HepG2 (cell line): ENCODE data around the gene NUDT17. TPM values are rescaled to one million over a fixed set of nuclear protein-coding genes. Genes with fewer than 3 reads are reported as not detected.
"Not testable (repeated sequence)": the region's sequence is repeated elsewhere in the genome, so short reads cannot be mapped to it uniquely, and the experiment has no call there.

Source experiments
- ATAC-seq: fragments of 200-7000 bp; cut with Tn5 transposase; 3 replicates; pipeline ENCODE4 v1.9.1; 2020; ENCODE audit warnings: mild to moderate bottlenecking, moderate library complexity
- BruUV-seq: library from RNA; stranded (reverse); fragments of 400-500 nt; replicated peaks from 2 replicates; lab custom pipeline; 2021; lab: Mats Ljungman, UMichigan
- CTCF ChIA-PET: fragments of 300-600 bp; formaldehyde crosslinking; extraction: SDS; loops from one replicate; lab custom pipeline; 2021; ENCODE audit warnings: low total read pairs, inconsistent platforms, low intra/inter-chr PET ratio; lab: Yijun Ruan, JAX
- POLR2A ChIA-PET: fragments of 350-600 bp; sonication (Branson Sonifier 250); formaldehyde crosslinking; loops from one replicate; lab custom pipeline; 2020; ENCODE audit warnings: antibody characterized with exemption, inconsistent platforms; lab: Yijun Ruan, JAX
- DNase-seq: peaks from one replicate; pipeline ENCODE4 v3.0.0-alpha.2; 2015; ENCODE audit warnings: low spot score
- FAIRE-seq: peaks from 3 replicates; lab custom pipeline; 2011; peaks lifted over from hg19 to GRCh38; lab: Jason Lieb, UNC
- H2AFZ ChIP-seq: one replicate; pipeline ENCODE4 v1.6.1; 2011; ENCODE audit warnings: low read length, inconsistent platforms
- H3K27ac ChIP-seq: fragments of 300-600 bp; 3 replicates; pipeline ENCODE4 v1.8.0; 2011; ENCODE audit warnings: mixed run types, mild to moderate bottlenecking, mixed read lengths, low read length, inconsistent platforms; ENCODE audit not compliant: insufficient read depth; ENCODE audit errors: extremely low read length
- H3K27me3 ChIP-seq, 2 experiments: fragments of 200-600 bp in 1 of 2; 2 replicates in 1 of 2; 3 replicates in 1 of 2; pipeline versions ENCODE4 v1.6.0 to v1.8.0; 2011; ENCODE audit warnings: low read length in 2 of 2, mild to moderate bottlenecking in 2 of 2, moderate library complexity in 2 of 2, inconsistent platforms in 1 of 2; ENCODE audit not compliant: insufficient read depth in 2 of 2, control insufficient read depth in 1 of 2
- H3K36me3 ChIP-seq, 2 experiments: fragments of 200-600 bp in 1 of 2; replicated peaks in 1 of 2; 2 replicates in 1 of 2; 3 replicates in 1 of 2; pipeline versions ENCODE4 v1.5.1 to v1.8.0; 2011; ENCODE audit warnings: low read length in 2 of 2, inconsistent platforms in 1 of 2; ENCODE audit not compliant: insufficient read depth in 2 of 2, control insufficient read depth in 1 of 2
- H3K4me1 ChIP-seq: 2 replicates; pipeline ENCODE4 v1.5.1; 2012; ENCODE audit warnings: low read length, inconsistent platforms; ENCODE audit not compliant: insufficient read depth
- H3K4me2 ChIP-seq: 2 replicates; pipeline ENCODE4 v1.6.0; 2011; ENCODE audit warnings: low read depth, low read length, inconsistent platforms
- H3K4me3 ChIP-seq, 3 experiments: fragments of 200-600 bp in 1 of 3; sonication (generic), shearing (Covaris generic) in 1 of 3; replicated peaks in 1 of 3; 2 replicates each; pipeline ENCODE4 v1.5.1; 2011 to 2016; ENCODE audit warnings: low read length in 3 of 3, inconsistent platforms in 2 of 3, low read depth in 2 of 3, mild to moderate bottlenecking in 2 of 3, control low read depth in 1 of 3, mixed read lengths in 1 of 3; ENCODE audit not compliant: insufficient read depth in 1 of 3
- H3K79me2 ChIP-seq: one replicate; pipeline ENCODE4 v1.6.1; 2011; ENCODE audit warnings: low read length, inconsistent platforms; ENCODE audit not compliant: insufficient read depth
- H3K9ac ChIP-seq: 2 replicates; pipeline ENCODE4 v1.6.0; 2011; ENCODE audit warnings: mild to moderate bottlenecking, low read depth, low read length, inconsistent platforms; ENCODE audit not compliant: insufficient read depth
- H3K9me3 ChIP-seq: 2 replicates; pipeline ENCODE4 v1.5.1; 2012; ENCODE audit warnings: mild to moderate bottlenecking, low read length
- H4K20me1 ChIP-seq: 2 replicates; pipeline ENCODE4 v1.6.0; 2011; ENCODE audit warnings: inconsistent platforms, mild to moderate bottlenecking, low read length, moderate library complexity; ENCODE audit not compliant: insufficient read depth
- ATF7 ChIP-seq, 2 experiments: fragments of 450-650 bp in 1 of 2; sonication (generic) in 1 of 2; formaldehyde crosslinking in 1 of 2; IDR thresholded peaks; 2 replicates each; pipeline versions ENCODE4 v1.4.0 to v1.6.1; 2016 to 2020; ENCODE audit warnings: antibody characterized with exemption in 1 of 2, mild to moderate bottlenecking in 1 of 2, missing genetic modification reagents in 1 of 2
- EZH2 ChIP-seq: conservative IDR thresholded peaks from 2 replicates; pipeline ENCODE4 v1.6.1; 2012; ENCODE audit warnings: mild to moderate bottlenecking, low read depth, low read length, moderate library complexity
- TERF1 ChIP-seq: sonication (generic); formaldehyde crosslinking; IDR thresholded peaks from 2 replicates; pipeline ENCODE4 v1.8.0; 2022; ENCODE audit warnings: mild to moderate bottlenecking, missing genetic modification reagents, moderate library complexity
- THAP9 ChIP-seq: sonication (generic); formaldehyde crosslinking; IDR thresholded peaks from 2 replicates; pipeline ENCODE4; 2020; ENCODE audit warnings: missing genetic modification reagents, mild to moderate bottlenecking, borderline replicate concordance
- ZBTB21 ChIP-seq: sonication (generic); formaldehyde crosslinking; IDR thresholded peaks from 2 replicates; pipeline ENCODE4 v1.4.0; 2020; ENCODE audit warnings: missing genetic modification reagents
- ZEB1 ChIP-seq: IDR thresholded peaks from 2 replicates; pipeline ENCODE4 v1.6.1; 2012; ENCODE audit warnings: mild to moderate bottlenecking, low read depth, inconsistent platforms; ENCODE audit not compliant: insufficient replicate concordance
- ZNF121 ChIP-seq: sonication (generic); formaldehyde crosslinking; IDR thresholded peaks from 2 replicates; pipeline ENCODE4 v1.5.0; 2020; ENCODE audit warnings: mild to moderate bottlenecking, missing genetic modification reagents
- ZNF564 ChIP-seq: sonication (generic); formaldehyde crosslinking; IDR thresholded peaks from 2 replicates; pipeline ENCODE4 v1.8.1; 2023; ENCODE audit warnings: mild to moderate bottlenecking, missing genetic modification reagents
- ZNF580 ChIP-seq: IDR thresholded peaks from 2 replicates; pipeline ENCODE4 v1.6.1; 2016; ENCODE audit warnings: low read depth, borderline replicate concordance
- ZNF782 ChIP-seq: sonication (generic); formaldehyde crosslinking; IDR thresholded peaks from 2 replicates; pipeline ENCODE4 v1.4.0; 2020; ENCODE audit warnings: missing genetic modification reagents, mild to moderate bottlenecking, borderline replicate concordance
- WGBS: methylation state at CpG from one replicate; pipeline ENCODE4 v1.1.6; 2017; ENCODE audit warnings: low lambda C conversion rate; 5-methylcytosine and 5-hydroxymethylcytosine counted together
- in situ Hi-C: cut with HindIII; loops from 2 replicates; pipeline ENCODE4 v1.10.0; 2017; ENCODE audit warnings: low pct_unique_long_range_greater_than_20kb; ENCODE audit not compliant: extremely low pct_ligation_motif_present
- intact Hi-C: fragments of 100-400 bp; cut with micrococcal nuclease; formaldehyde crosslinking; loops from one replicate; pipeline ENCODE4 v1.10.0; 2022; ENCODE audit not compliant: unreplicated experiment
- polyA plus RNA-seq, 8 experiments: library from polyadenylated mRNA; depleted of rRNA in 3 of 8; stranded (reverse) in 7 of 8; unstranded in 1 of 8; fragments of >200 nt; fragmentation: Illumina TruSeq in 4 of 8; extraction: Trizol in 4 of 8; gene quantifications; 2 replicates each; pipeline versions ENCODE4 v1.2.1 to v1.2.3, GENCODE V29; 2011 to 2016; ENCODE audit warnings: low read depth in 4 of 8, missing spikeins in 1 of 8, mixed read lengths in 1 of 8; ENCODE audit not compliant: insufficient read depth in 1 of 8
- total RNA-seq, 5 experiments: library from RNA; depleted of rRNA; stranded (reverse); fragments of >200 nt; fragmentation: Illumina TruSeq; extraction: Trizol; gene quantifications; 2 replicates each; pipeline ENCODE4 v1.2.3, GENCODE V29; 2016; ENCODE audit warnings: low read depth in 1 of 5

Gene NUDT17
- total and polyA plus RNA-seq, 2 of the 13 experiments (the other 11 are each of a cell fraction or from before 2014, with no cell fraction given) = 2.6 to 5.8 TPM

GRCh38 chr1:145828367-145829026, 16.9 kb upstream of the NUDT17 start (continued):
- TF ChIP-seq TERF1 (CRISPR knock-in tag) = no peak
- TF ChIP-seq EZH2 = no peak

GRCh38 chr1:145830810-145831209, 14.6 kb upstream of the NUDT17 start:
- DNase-seq, H4K20me1 ChIP-seq, H3K27me3 ChIP-seq, POLR2A ChIA-PET, H3K27ac ChIP-seq, ATAC-seq, intact Hi-C loops, H3K4me1 ChIP-seq, H2AFZ ChIP-seq: not testable (repeated sequence)
- TF ChIP-seq ZNF121 = peak; percentile 81
- TF ChIP-seq, all 625 proteins: peak for 1; not testable (repeated sequence) for 624
- H3K9me3 ChIP-seq, H3K79me2 ChIP-seq, FAIRE-seq, in situ Hi-C loops, H3K4me2 ChIP-seq, H3K4me3 ChIP-seq, BruUV-seq, H3K9ac ChIP-seq, CTCF ChIA-PET: not testable (repeated sequence)
- H3K36me3 ChIP-seq = peaks cover 21 to 75% of the 10 kb centered on the region in 2 experiments
- WGBS = 92% methylated on average over 2 of the region's 2 CpGs

- no peak overlapping the region for H3K4me3 ChIP-seq
- no peak overlapping the region for H3K27ac ChIP-seq
- WGBS = 100% methylated on average over 1 of the region's 1 CpG
- FAIRE-seq (no peak), ATAC-seq (no peak), DNase-seq (no peak)
- in situ Hi-C loops (no loop called here), intact Hi-C loops (no loop called here)
- H3K4me2 ChIP-seq = no peak overlapping the region
- no peak overlapping the region for H2AFZ ChIP-seq
- peaks cover 34 to 77% of the 10 kb centered on the region in 2 experiments for H3K36me3 ChIP-seq
- H3K9me3 ChIP-seq = no peaks in the 10 kb centered on the region
- no peaks in the 10 kb centered on the region for H3K27me3 ChIP-seq
- H3K79me2 ChIP-seq = no peaks in the 10 kb centered on the region
- no peaks in the 10 kb centered on the region for H4K20me1 ChIP-seq
- H3K4me1 ChIP-seq = no peaks in the 10 kb centered on the region
- BruUV-seq = TSS peak; percentile 26
- ChIA-PET POLR2A (no interaction called here), CTCF (no interaction called here)
- no peak overlapping the region for H3K9ac ChIP-seq
- no peak for TF ChIP-seq ZBTB21
- no peak for TF ChIP-seq ZEB1
- TF ChIP-seq THAP9 = no peak
- no peak for TF ChIP-seq ATF7 (IDR thresholded peaks at IDR 0.05)
- TF ChIP-seq ATF7 (CRISPR knock-in tag; IDR thresholded peaks at IDR 0.05) = no peak
- no peak for TF ChIP-seq ZNF580 (CRISPR knock-in tag)
- no peak for TF ChIP-seq ZNF782 (CRISPR knock-in tag)
- no peak for TF ChIP-seq ZNF564
Observed at GRCh38 chr1:145837656-145838055, 7.8 kb upstream of the NUDT17 start.
